IMR-90 (cell line): ENCODE results near the gene SPEF2.

Experiments used
- CTCF ChIP-seq: conservative IDR thresholded peaks from 2 replicates; pipeline ENCODE4 v1.5.1; 2012; ENCODE audit warnings: mild to moderate bottlenecking, low read depth, low read length, improper control_type of control experiment
- FOS ChIP-seq: fragments of 150-350 bp; IDR thresholded peaks from 2 replicates; pipeline ENCODE4 v1.6.1; 2016; ENCODE audit warnings: low read depth, low read length
- MAZ ChIP-seq: IDR thresholded peaks from 2 replicates; pipeline ENCODE4 v1.6.1; 2012; ENCODE audit warnings: low read depth, mild to moderate bottlenecking, low read length, improper control_type of control experiment, moderate library complexity, borderline replicate concordance
- MXI1 ChIP-seq: IDR thresholded peaks from 2 replicates; pipeline ENCODE4 v1.6.1; 2012; ENCODE audit warnings: low read depth, mild to moderate bottlenecking, low read length, moderate library complexity, borderline replicate concordance
- POLR2A ChIP-seq: IDR thresholded peaks from 2 replicates; pipeline ENCODE4 v1.6.1; 2012; ENCODE audit warnings: mild to moderate bottlenecking, low read depth, low read length
- RAD21 ChIP-seq: IDR thresholded peaks from 2 replicates; pipeline ENCODE4 v1.6.1; 2012; ENCODE audit warnings: low read length, improper control_type of control experiment
- SMC3 ChIP-seq: fragments of 150-350 bp; IDR thresholded peaks from 2 replicates; pipeline ENCODE4 v1.6.1; 2016; ENCODE audit warnings: low read depth, mild to moderate bottlenecking, antibody characterized with exemption, low read length, moderate library complexity

- no peak for TF ChIP-seq POLR2A
- no peak for TF ChIP-seq RAD21
- no peak for TF ChIP-seq CTCF
- no peak for TF ChIP-seq SMC3
- no peak for TF ChIP-seq FOS
- TF ChIP-seq MAZ: no peak
- no peak for TF ChIP-seq MXI1
These were observed 56.4 kb downstream of the SPEF2 start for GRCh38 chr5:35674049-35674448.
